GM21447 (cell line): ENCODE results near the gene MYL12A.
A peak's percentile ranks its signal among the peaks of the same experiment; 100 is the strongest.

Source experiments
- ATAC-seq: cut with Tn5 transposase; IDR thresholded peaks from one replicate; pipeline ENCODE4 v1.9.1; 2021; ENCODE audit not compliant: unreplicated experiment

The MYL12A gene

DNA sequence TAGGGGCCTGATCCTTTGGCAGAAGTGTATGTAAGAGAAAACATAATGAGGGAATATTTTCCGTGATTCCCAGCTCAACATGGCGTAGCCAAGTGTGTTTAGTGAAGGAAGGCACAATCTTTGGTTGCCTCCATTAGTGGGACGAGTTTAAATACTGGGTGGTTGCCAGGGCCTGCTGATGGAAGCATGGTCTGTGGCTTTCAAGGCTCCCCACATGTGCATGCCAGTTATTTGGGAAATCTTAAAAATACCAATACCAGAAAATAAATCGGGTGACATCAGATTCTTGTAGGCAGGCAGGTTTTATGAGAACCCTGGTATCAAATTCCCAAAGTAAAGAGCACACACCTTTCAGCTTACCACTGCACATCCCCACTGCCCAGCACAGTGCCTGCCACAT is 7.1 kb downstream of the MYL12A start:
- ATAC-seq, result no peak

DNA sequence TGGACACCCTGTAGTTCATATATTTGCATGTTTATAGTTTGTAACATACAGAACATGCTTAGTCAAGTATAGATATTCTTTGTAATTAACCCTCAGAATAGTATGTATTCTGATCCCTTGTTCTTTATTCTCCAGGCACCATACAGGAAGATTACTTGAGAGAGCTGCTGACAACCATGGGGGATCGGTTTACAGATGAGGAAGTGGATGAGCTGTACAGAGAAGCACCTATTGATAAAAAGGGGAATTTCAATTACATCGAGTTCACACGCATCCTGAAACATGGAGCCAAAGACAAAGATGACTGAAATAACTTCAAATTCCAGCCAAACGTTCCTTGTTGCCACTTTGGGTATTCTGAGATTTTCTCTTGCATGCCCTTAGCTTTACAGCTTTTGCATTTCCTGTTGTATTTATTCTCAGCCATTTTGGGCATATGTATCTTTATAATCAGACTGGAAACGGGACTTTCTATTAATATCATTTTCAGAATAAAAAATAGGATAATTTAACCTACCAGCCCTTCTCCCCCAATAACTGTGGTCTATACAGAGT is 8.1 kb downstream of the MYL12A start:
- ATAC-seq, result no peak

DNA sequence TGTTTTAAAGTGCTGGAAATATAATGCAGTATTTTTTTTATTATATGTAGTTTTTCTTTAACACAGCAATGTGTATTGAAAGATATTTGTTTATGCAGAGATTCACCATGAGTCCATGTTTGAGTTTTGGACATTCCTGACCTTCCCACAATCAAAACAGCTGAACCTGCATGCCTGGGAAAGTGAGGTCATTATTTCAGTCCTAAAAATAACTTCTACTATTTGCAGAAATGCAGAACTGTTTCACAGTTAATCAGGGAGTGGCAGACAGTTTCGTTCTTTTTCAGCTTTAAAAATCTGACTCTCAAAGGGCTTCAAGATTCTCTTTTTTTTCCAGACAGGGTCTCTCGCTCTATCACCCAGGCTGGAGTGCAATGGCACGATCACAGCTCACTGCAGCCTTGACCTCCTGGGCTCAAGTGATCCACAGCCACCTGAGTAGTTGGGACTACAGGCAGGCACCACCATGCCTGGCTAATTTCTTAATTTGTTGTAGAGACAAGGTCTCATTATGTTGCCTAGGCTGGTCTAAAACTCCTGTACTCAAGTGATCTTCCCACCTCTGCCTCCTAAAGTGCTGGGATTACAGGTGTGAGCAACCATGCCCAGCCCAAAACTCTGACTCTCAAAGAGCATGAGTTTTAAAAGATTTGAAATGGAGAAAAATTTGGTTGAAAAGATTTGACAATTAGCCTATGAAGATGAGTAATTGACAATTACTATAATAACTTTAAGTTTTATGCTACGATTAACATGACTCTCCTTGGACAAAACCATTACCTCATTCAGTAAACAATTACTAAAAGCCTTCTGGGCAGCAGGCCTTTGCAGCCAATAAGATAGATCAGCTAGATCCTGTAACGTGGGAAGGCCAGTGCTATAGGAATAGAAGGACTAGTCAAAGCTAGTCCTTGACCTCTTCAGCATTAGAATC is 9.4 kb downstream of the MYL12A start:
- no peak for ATAC-seq

- no peak for ATAC-seq
These were observed 10.1 kb downstream of the MYL12A start for GRCh38 chr18:3257627-3258120.

DNA sequence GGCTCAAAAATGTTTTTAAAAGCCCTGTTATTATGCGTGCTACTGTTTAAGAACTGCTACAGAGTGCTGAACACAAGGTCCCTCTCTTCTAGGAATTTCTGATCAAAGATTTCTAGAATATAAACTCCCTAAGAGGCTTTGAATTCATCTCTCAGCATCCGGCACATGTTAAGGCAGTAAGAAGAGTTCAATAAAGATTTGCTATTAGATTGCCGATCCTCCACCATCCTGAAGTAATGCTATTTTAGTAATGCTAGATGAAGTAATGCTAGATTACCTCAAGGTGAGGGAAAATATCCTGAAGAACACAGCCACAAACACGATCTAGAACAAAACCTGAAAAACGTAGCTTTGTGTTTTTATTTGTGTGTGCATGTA is 13.4 kb downstream of the MYL12A start:
- ATAC-seq, result no peak

DNA sequence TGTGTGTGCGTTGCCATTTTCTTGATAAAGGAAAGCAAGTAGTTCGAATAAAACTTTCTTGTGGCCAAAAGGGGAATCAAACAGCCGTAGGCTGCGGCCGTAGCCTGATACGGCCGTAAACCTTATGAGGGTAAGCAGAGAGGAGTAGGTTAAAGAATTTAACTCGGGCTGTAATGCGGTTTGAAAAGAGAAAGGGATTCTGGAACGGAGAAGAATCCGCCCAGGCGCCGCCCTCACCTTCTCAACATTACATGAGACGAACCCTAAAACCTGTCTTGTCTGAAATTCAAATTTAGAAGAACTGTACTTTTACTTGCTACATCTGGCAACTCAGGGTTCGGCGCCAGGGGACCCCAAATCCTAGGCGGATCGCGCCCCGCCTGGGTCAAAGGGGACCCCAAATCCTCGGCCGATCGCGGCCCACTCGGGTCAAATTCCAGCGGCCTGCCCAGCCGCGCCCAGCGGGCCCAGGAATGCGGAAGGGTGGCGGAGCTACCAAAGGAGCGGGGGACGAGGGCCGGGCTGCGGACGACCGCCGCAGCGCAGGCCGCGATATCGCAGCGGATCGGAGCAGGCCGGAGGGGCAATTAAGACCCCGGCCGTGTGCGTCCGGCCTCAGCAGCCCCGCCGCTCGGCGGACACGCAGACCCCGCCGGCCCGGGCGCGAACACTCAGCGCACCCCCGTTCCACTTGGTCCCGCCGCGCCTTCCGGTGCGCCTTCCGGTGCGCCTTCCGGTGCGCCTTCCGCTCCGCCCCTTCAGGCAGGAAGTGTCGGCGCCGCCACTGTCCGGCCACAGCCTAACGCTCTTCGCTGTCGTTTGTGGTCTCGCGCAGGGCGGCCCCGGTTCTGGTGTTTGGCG is 14.0 kb downstream of the MYL12A start, which contains the start of gene MYL12B:
Gene MYL12B (plus strand): TSS at position 761 of the 861 bp plus-strand sequence. CDS start 10,766 bp downstream, outside the sequence.
- peak; percentile 79 for ATAC-seq

DNA sequence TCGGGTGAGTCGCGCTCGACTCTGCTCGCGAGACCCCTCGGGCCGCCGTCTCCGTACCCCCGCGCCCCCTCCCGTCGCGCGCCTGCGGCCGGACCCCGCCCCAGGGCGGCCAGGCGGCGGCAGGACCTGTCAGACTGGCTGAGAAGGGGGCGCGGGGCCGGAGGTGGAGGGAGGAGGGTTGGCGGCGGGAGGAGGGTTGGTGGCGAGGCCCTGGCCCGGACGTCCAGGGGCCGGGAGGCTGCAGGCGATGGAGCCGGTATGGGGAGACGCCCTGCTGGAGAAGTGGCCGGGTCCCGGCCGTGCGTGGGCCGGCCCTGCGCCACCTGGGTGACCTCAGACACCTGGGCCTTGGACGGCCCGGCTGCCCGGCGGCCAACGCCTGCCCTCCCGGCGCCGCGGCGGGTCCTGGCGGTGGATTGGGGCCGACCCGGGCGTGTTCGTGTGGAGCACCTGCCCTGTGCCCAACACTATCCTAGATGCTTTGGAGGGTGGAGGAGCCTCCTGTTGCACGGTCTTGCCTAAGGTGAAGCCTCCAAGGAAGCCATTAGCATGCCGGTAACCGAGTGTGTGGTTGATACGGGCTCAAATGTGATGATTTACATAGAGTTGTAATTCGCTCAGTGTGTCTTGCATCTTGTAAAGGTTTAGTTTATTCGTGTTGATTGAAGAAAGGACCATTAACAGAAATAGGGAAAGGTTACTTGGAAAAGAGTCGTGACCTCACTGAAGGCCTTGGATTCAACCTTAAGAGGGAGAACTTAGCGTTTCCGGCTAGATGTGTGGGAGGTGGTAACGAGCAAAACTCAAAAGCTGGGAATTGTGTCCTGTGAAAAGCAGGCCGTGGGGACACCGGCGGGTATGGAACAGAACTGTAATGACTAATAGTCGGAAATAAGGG is 14.9 kb downstream of the MYL12A start:
- peak; percentile 28 for ATAC-seq

GRCh38 chr18:3263132-3263700 is 15.6 kb downstream of the MYL12A start:
- no peak for ATAC-seq

DNA sequence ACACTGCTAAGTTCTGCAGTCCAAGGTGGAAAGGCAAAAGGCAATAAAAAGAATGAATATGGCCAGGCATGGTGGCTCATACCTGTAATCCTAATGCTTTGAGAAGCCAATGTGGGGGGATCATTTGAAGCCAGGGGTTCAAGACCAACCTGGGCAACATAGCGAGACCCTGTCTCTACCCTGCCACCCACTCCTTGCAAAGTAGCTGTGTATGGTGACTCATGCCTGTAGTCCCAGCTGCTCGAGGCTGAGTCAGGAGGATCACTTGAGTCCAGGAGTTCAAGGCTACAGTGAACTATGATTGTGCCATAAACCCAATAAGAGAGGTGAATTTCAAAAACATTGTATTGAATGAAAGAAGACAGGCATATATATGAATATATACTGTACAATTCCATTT is 16.8 kb downstream of the MYL12A start:
- no peak for ATAC-seq

- no peak for ATAC-seq
These were observed 18.0 kb downstream of the MYL12A start for GRCh38 chr18:3265564-3266033.

DNA sequence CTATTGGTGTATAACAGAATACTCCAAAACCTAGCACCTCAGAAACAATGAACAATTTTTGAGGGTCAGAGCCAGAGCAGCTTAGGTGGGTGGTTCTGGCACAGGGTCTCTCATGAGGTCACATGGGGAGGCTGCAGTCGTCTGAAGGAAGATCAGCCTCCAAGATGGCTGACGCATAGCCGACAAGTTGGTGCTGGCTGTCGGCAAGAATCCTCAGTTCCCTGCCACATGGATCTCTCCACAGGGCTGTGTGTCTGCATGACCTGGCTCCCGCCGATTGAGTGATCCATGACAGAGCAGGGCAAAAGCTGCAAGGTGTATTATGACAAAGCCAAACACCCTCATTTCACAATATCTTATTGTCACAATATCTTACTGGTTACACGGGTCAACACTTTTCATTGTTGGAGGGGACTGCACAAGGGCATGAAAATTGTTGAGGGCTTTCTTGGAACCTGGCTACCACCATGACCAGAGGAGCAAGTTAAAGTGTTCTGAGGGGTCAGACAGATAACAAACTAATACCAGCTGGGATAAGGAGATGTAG is 18.5 kb downstream of the MYL12A start:
- ATAC-seq, result no peak

DNA sequence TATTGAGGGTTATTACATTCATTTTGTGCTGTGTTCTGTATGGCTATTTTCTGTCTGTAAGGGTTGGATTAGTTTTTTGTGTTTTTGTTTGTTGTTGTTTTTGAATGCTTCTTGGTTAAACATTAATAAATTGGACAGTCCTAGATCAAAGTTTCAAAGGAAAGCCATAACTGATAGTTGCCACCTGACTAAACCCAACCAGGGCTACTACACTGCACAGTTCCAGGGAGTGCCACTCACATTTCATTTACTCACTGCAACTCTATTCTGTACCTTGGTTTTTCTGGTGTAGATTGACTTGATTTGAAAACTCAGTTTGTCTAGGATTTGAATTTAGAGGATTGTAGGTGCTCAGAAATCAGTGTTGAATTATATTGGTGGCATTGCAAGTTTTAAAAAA is 20.7 kb downstream of the MYL12A start:
- no peak for ATAC-seq

DNA sequence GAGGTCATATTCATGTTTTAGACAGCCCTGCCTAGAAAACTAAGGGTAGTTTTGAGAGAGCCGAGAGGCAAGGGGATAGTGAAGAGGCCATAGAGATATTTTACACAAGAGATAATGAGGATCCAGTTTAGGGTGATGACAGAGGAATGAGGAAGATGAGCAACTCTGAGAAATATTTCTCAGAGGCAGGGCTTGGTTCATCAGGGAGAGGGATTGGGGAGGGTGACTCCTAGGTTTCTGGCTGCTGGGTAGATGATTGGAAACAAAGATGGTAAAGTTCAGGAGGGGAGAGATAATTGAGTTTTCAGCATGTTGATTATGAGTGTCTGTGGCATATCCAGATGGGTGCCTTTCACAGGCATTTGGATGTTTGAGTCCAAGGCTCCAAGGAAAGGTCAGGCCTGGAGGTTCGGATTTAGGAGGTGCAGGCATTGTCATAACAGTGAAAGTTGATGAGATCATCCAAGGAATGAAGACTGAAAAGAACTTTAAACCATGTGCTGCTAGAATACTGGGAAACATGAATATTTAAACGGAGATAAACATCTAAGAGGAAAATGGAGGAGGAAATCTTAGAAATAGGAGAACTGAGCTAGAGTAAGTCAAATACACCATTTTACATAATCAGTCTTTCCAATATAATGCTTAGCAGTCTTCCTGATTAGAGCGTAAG is 21.8 kb downstream of the MYL12A start:
- no peak for ATAC-seq

GRCh38 chr18:3269914-3270299 is 22.3 kb downstream of the MYL12A start:
- no peak for ATAC-seq

DNA sequence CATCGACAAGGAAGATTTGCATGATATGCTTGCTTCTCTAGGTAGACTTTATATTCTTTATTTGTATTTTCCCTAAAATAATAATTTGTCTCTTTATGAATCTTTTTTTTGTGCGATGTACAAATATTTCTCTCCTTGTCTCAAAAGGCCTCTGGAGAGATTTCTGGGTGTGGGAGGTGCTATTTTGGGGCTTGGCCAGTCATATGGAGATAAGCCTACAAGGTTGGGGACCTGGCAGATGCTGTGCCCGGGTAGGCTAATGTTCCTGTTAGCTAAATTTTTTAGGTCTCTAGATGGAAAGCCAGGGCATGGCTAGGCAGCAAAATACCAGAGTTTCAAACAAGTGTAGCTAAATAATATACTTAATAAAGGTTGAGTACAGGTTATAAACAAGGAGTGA is 25.4 kb downstream of the MYL12A start:
- no peak for ATAC-seq

DNA sequence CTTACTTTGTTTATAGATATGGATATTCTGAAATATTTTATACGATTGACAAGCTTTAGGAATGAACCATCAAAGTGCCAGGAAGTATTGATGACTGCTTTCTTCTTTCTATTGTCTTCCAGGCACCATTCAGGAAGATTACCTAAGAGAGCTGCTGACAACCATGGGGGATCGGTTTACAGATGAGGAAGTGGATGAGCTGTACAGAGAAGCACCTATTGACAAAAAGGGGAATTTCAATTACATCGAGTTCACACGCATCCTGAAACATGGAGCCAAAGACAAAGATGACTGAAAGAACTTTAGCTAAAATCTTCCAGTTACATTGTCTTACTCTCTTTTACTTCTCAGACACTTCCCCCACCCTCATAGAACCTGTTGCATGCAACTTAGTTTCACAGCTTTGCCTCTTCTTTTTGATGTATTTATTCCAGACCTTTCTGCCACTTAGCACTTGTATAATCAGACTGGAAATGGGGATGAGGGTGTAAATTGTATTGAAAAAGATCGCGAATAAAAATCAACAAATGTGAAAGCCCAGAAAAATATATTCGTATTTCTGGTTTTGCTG is 30.1 kb downstream of the MYL12A start:
- peak; percentile 33 for ATAC-seq

GRCh38 chr18:3279201-3280185 is 31.9 kb downstream of the MYL12A start:
- peak; percentile 82 for ATAC-seq
